ENCODE measurements around the gene PIEZO2. TPM values are rescaled to one million over a fixed set of nuclear protein-coding genes. Genes with fewer than 3 reads are reported as not detected.

Gene PIEZO2
- total RNA-seq, 4 donors from 2014 or later: 2.1 to 7.4 (median 2.5) TPM; not detected in 1

DNA sequence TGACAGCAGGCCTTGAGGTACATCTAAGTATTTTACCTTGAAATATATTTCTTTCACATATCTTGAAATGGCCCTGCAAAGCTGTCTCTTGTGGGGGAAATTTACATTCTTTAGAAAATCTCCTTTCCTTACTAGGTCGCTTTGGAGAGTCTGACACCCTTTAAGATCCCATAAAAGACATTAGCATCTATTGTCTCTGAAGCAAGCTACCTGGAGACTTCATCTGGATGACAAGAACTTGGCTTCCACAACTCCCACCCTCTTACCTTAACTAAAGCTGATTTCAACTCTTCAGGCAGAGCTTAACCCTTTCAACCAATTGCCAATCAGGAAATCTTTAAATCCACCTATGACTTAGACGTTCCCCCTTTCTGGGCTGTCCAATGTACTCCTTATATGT, 219.3 kb downstream of the PIEZO2 start:
- intact Hi-C loops (cut with DNase I): no loop called here
- Histone ChIP-seq H3K9me3 (no peaks in the 10 kb centered on the region), H3K27me3 (no peaks in the 10 kb centered on the region), H3K27ac (no peak overlapping the region), H3K4me1 (peaks cover 0 to 17% (median 0%) of the 10 kb centered on the region in 3 donors), H3K36me3 (no peaks in the 10 kb centered on the region), H3K4me3 (no peak overlapping the region)
- WGBS, 2 donors: 20 to 82% methylated on average over 1 to 2 of the region's 2 CpGs
- DNase-seq: no peak
- TF ChIP-seq POLR2A (IDR thresholded peaks at IDR 0.05): no peak
- TF ChIP-seq, protein P1, sequence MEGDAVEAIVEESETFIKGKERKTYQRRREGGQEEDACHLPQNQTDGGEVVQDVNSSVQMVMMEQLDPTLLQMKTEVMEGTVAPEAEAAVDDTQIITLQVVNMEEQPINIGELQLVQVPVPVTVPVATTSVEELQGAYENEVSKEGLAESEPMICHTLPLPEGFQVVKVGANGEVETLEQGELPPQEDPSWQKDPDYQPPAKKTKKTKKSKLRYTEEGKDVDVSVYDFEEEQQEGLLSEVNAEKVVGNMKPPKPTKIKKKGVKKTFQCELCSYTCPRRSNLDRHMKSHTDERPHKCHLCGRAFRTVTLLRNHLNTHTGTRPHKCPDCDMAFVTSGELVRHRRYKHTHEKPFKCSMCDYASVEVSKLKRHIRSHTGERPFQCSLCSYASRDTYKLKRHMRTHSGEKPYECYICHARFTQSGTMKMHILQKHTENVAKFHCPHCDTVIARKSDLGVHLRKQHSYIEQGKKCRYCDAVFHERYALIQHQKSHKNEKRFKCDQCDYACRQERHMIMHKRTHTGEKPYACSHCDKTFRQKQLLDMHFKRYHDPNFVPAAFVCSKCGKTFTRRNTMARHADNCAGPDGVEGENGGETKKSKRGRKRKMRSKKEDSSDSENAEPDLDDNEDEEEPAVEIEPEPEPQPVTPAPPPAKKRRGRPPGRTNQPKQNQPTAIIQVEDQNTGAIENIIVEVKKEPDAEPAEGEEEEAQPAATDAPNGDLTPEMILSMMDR (IDR thresholded peaks at IDR 0.05): no peak

DNA sequence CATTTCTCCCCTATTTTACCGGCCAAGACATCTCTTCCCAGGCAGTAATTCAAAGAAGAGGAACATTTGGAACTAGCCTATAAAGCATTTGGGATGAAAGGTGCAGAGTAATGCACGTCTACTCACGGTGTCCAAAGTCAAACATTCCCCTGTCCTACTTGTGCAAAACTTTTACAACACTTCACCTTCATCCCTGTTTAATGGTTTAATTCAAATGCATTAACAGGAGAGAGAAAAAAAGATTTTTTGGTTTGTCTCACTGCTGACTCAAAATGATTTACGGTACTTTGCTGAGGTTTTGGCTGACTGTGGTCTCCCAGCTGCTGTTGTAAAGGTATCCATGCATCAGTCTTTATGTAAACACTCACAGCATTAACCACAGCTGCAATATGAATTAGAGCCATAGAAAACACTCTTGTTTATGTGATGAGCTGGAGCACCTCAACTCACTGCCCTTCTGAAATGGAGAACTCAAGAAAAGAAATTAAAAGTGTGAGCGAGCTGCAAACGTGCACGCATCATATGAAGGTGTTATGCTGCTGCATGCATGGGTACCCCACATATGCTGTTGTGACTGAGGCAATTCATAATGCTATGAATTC, 220.5 kb downstream of the PIEZO2 start:
- H3K4me3 ChIP-seq: no peak overlapping the region
- no peaks in the 10 kb centered on the region for H3K9me3 ChIP-seq
- peak overlapping the region in 1 of 4 donors; percentile 78 for H3K27ac ChIP-seq
- TF ChIP-seq POLR2A (IDR thresholded peaks at IDR 0.05): no peak
- TF ChIP-seq, protein P1 (IDR thresholded peaks at IDR 0.05): no peak
- H3K4me1 ChIP-seq: peaks cover 0 to 17% (median 0%) of the 10 kb centered on the region in 3 donors
- 54 to 61% methylated on average over 7 of the region's 7 CpGs for WGBS, 2 donors
- no peaks in the 10 kb centered on the region for H3K36me3 ChIP-seq
- intact Hi-C loops (cut with DNase I): no loop called here
- H3K27me3 ChIP-seq: no peaks in the 10 kb centered on the region
- no peak for DNase-seq

DNA sequence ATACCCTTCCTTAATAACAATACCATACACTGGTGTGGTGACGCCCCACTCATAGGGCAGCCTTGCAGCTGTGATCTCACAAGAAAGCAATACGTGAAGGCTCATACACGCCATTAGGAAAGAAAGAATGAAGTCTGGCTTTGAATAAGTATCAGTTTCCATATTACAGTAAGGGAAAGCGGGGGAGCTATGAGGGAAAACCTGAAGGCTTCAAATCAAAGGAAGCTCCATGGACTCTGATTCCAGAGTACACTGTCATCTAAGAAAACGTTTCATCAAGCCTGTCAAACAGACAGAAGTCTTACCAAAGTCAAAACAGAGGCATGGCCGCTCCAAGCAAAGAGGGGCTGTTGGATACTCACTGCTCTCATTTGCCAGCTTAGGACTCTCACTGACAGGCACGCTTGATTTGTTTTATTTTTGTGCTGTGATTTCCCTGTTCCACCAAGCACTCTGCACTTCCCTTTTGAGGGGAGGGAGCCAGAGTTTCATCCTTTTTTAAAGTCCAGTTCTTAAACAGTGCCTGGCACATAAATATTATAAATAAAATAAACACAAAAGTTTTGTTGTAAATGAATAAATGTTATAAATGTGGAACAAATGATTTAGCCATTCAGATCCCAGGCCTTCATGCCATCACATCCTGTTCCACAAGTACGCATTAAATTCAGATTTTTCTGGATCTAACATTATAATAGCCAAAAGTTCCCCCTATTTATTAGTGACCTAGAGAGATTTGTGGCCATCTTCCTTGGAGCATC, 221.2 kb downstream of the PIEZO2 start:
- no peak for DNase-seq
- no peaks in the 10 kb centered on the region for H3K36me3 ChIP-seq
- TF ChIP-seq, protein P1 (IDR thresholded peaks at IDR 0.05): no peak
- TF ChIP-seq POLR2A (IDR thresholded peaks at IDR 0.05): no peak
- intact Hi-C loops (cut with DNase I): no loop called here
- H3K27me3 ChIP-seq: no peaks in the 10 kb centered on the region
- WGBS, 2 donors: 55 to 59% methylated on average over 8 of the region's 8 CpGs
- peak overlapping the region in 3 of 4 donors; percentile 49 to 78 (median 52) for H3K27ac ChIP-seq
- peaks cover 0 to 17% (median 0%) of the 10 kb centered on the region in 3 donors for H3K4me1 ChIP-seq
- H3K9me3 ChIP-seq: no peaks in the 10 kb centered on the region
- H3K4me3 ChIP-seq: no peak overlapping the region

DNA sequence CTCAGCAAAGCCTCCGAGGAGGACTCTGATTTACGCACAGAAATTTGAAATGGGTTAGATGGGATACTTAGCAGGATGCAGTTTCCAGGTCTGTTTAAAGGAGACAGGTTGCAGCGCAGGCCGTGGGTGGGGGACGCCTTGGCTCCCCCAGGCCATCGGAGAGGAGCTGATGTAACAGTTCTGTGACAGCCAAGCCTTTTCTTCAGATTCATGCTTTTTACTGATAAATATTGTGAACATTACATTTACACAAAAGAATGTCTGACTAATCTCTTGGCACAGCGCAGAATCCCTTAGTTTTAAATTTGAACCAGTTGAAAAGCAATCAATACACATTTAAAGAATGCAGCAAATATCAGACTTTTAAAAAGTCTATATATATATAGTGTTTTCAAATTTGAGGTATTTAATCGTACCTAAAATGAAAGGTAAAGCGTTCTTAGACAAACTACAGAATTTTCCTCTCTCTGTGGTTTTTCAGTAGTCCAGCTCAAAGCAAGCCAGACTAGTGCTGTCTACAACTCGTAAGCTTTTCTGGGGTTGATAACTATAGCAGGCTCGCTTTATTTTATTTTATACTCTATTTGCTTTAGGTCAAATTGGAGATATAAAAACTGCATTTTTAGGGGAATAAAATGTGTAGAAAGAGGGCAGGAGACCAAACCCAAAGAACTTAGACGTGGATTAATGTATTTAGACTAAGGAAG, 221.9 kb downstream of the PIEZO2 start:
- peaks cover 0 to 17% (median 0%) of the 10 kb centered on the region in 3 donors for H3K4me1 ChIP-seq
- H3K9me3 ChIP-seq: no peaks in the 10 kb centered on the region
- no peaks in the 10 kb centered on the region for H3K36me3 ChIP-seq
- TF ChIP-seq, protein P1 (IDR thresholded peaks at IDR 0.05): no peak
- no peak for TF ChIP-seq POLR2A (IDR thresholded peaks at IDR 0.05)
- no peaks in the 10 kb centered on the region for H3K27me3 ChIP-seq
- peak overlapping the region; percentile 39 to 85 (median 64) for H3K27ac ChIP-seq
- 36 to 59% methylated on average over 11 to 12 of the region's 12 CpGs for WGBS, 2 donors
- intact Hi-C loops (cut with DNase I): no loop called here
- DNase-seq: no peak
- H3K4me3 ChIP-seq: peak overlapping the region in 1 of 4 donors; percentile 18

All from esophagus squamous epithelium (tissue), 5 donors.